Ishikawa (cell line): ENCODE results near the gene CD53.

ENCODE experiments used
- CEBPB ChIP-seq: IDR thresholded peaks from 2 replicates; pipeline ENCODE4 v1.6.1; 2012
- CREB1 ChIP-seq: IDR thresholded peaks from 2 replicates; pipeline ENCODE4 v1.6.1; 2012; ENCODE audit warnings: low read depth
- EGR1 ChIP-seq: IDR thresholded peaks from 2 replicates; pipeline ENCODE4 v1.6.1; 2012
- EP300 ChIP-seq: IDR thresholded peaks from 2 replicates; pipeline ENCODE4 v1.6.1; 2012; ENCODE audit warnings: borderline replicate concordance
- FOXM1 ChIP-seq: IDR thresholded peaks from 2 replicates; pipeline ENCODE4 v1.6.1; 2012; ENCODE audit warnings: low read depth, borderline replicate concordance
- MAX ChIP-seq: IDR thresholded peaks from 2 replicates; pipeline ENCODE4 v1.6.1; 2012
- NFIC ChIP-seq: IDR thresholded peaks from 2 replicates; pipeline ENCODE4 v1.6.1; 2012
- RAD21 ChIP-seq: IDR thresholded peaks from 2 replicates; pipeline ENCODE4 v1.6.1; 2012; ENCODE audit warnings: low read depth
- REST ChIP-seq: IDR thresholded peaks from 2 replicates; pipeline ENCODE4 v1.6.1; 2012; ENCODE audit warnings: low read depth, mild to moderate bottlenecking
- TAF1 ChIP-seq: IDR thresholded peaks from 2 replicates; pipeline ENCODE4 v1.6.1; 2012; ENCODE audit warnings: low read depth, mild to moderate bottlenecking
- TCF12 ChIP-seq: IDR thresholded peaks from 2 replicates; pipeline ENCODE4 v1.6.1; 2012; ENCODE audit warnings: low read depth
- TEAD4 ChIP-seq: IDR thresholded peaks from 2 replicates; pipeline ENCODE4 v1.6.1; 2012
- USF1 ChIP-seq: IDR thresholded peaks from 2 replicates; pipeline ENCODE4 v1.6.1; 2012
- YY1 ChIP-seq: IDR thresholded peaks from 2 replicates; pipeline ENCODE4 v1.6.1; 2012; ENCODE audit warnings: low read depth
- ZBTB7A ChIP-seq: IDR thresholded peaks from 2 replicates; pipeline ENCODE4 v1.6.1; 2012; ENCODE audit warnings: low read depth

The CD53 gene

GRCh38 chr1:110857964-110858948 is 14.7 kb upstream of the CD53 start:
- TF ChIP-seq REST (no peak), NFIC (no peak), ZBTB7A (no peak), EGR1 (no peak), TAF1 (no peak), CREB1 (no peak), RAD21 (no peak), TCF12 (no peak), EP300 (no peak)

- no peak for TF ChIP-seq MAX
Measured at GRCh38 chr1:110859062-110859461, 13.9 kb upstream of the CD53 start.

- TF ChIP-seq CREB1 (no peak), YY1 (no peak), CEBPB (no peak), REST (no peak), TEAD4 (no peak)
Measured at GRCh38 chr1:110860174-110860573, 12.8 kb upstream of the CD53 start.

- TF ChIP-seq RAD21 (no peak), EGR1 (no peak), TCF12 (no peak), CREB1 (no peak), TAF1 (no peak), EP300 (no peak), ZBTB7A (no peak), TEAD4 (no peak), MAX (no peak), FOXM1 (no peak), NFIC (no peak), CEBPB (no peak)
Measured at GRCh38 chr1:110864287-110864686, 8.7 kb upstream of the CD53 start.

- no peak for TF ChIP-seq REST
- TF ChIP-seq NFIC = no peak
- TF ChIP-seq USF1 = no peak
Measured at GRCh38 chr1:110870721-110871388, 2.1 kb upstream of the CD53 start.
